Nephron progenitor cell (in vitro differentiated cells): ENCODE results near the gene TMEM203.

Experiments
- DNase-seq: peaks from one replicate; pipeline ENCODE4 v3.0.0; 2021
- H3K27ac Mint-ChIP-seq: 2 replicates; pipeline ENCODE4 v1.8.0; 2021; ENCODE audit warnings: mild to moderate bottlenecking, moderate library complexity, mixed read lengths
- H3K27me3 Mint-ChIP-seq: 2 replicates; pipeline ENCODE4 v1.8.0; 2021; ENCODE audit warnings: mild to moderate bottlenecking, low read depth, mixed read lengths; ENCODE audit not compliant: poor library complexity
- H3K36me3 Mint-ChIP-seq: 2 replicates; pipeline ENCODE4 v1.8.0; 2021; ENCODE audit warnings: low read depth, mixed read lengths
- H3K4me1 Mint-ChIP-seq: 2 replicates; pipeline ENCODE4 v1.8.0; 2021; ENCODE audit warnings: mixed read lengths
- H3K4me3 Mint-ChIP-seq: 2 replicates; pipeline ENCODE4 v1.8.0; 2021; ENCODE audit warnings: mild to moderate bottlenecking, moderate library complexity, mixed read lengths
- H3K9me3 Mint-ChIP-seq: 2 replicates; pipeline ENCODE4 v1.8.0; 2021; ENCODE audit warnings: mild to moderate bottlenecking, moderate library complexity, mixed read lengths
- CTCF ChIP-seq: fragments of 200-600 bp; sonication (generic); IDR thresholded peaks from 2 replicates; pipeline ENCODE4 v1.5.0; 2021; ENCODE audit warnings: antibody characterized with exemption

TMEM203 gene

DNA sequence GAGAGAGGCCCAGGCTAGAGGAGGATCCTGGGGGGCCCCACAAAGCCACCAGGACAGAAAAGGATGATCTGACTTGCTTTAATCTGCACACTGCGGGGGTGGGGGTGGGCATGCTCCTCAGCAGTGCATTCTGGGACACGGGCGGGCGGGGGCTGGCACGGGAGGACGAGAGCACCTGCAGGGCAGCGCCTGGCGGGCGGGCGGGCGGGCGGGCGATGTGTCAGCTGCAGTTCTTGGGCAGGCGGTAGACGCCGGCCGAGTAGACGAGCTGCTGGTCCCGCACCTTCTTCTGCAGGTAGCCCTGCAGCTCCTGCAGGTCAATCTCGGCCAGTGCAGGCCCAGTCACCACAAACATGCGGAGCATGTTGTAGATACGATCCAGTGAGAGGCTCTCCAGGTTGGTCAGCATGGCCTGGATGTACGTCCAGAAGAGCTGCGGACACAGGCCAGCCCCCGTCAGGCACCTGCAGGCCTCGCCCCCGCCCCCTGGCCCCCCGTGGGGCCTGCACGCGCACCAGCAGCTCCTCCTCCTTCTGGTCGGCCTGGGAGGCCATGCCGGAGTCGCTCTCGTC is 30.6 kb downstream of the TMEM203 start:
- no peak for TF ChIP-seq CTCF
- DNase-seq: no peak
- peaks cover 69% of the 10 kb centered on the region for H3K27me3 Mint-ChIP-seq
- H3K4me1 Mint-ChIP-seq: no peaks in the 10 kb centered on the region
- H3K36me3 Mint-ChIP-seq: peaks cover 6% of the 10 kb centered on the region
- H3K27ac Mint-ChIP-seq: no peak overlapping the region
- no peak overlapping the region for H3K4me3 Mint-ChIP-seq
- no peaks in the 10 kb centered on the region for H3K9me3 Mint-ChIP-seq

DNA sequence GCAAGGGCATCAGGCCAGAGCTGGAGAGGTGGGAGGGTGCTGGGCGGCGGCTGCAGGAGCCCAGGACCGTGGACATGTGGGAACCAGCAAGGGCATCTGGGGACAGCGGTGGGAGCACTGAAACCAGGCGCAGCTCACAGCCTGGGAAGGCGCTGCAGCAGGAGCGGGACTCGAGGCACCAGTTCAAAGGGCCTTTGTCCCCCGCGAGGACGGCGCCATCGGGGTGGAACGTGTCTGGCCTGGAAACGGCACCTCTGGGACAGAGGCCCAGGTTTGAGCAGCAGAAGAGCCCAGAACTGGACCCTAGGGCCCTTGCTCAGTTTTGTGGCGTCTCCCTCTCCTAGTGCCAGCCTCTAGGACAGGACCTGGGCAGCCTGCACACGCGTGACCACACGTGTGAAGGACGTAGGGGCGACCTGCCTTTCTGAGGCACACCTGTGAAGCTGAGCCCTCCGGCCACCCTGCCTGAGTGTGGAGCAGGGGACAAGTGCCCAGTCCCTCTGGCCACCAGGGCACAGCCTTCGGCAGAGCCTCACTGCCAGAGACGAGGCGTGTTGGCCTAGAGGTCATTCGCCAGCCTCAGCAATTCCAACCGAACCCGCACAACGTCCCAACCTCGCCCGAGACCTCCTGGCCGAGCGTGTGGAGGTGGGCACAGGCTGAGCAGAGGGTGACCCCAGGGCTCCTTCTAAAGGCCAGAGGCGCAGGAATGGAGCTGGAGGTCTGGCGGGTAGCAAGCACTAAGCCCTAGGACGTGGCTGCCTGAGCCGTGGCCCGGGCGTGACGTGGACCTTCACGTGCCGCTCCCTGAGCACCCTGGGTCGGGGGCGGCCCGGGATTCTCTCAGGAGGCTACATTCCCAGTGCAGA is 31.4 kb downstream of the TMEM203 start:
- Mint-ChIP-seq H3K27me3 (peaks cover 73% of the 10 kb centered on the region), H3K4me3 (no peak overlapping the region), H3K27ac (no peak overlapping the region), H3K9me3 (no peaks in the 10 kb centered on the region), H3K4me1 (no peaks in the 10 kb centered on the region), H3K36me3 (peaks cover 6% of the 10 kb centered on the region)
- TF ChIP-seq CTCF: no peak
- DNase-seq: no peak

GRCh38 chr9:137172901-137173795 is 32.3 kb downstream of the TMEM203 start:
- DNase-seq: no peak
- Mint-ChIP-seq H3K4me3 (no peak overlapping the region), H3K9me3 (no peaks in the 10 kb centered on the region), H3K36me3 (peaks cover 6% of the 10 kb centered on the region), H3K27me3 (peaks cover 79% of the 10 kb centered on the region), H3K27ac (no peak overlapping the region), H3K4me1 (no peaks in the 10 kb centered on the region)
- no peak for TF ChIP-seq CTCF

DNA sequence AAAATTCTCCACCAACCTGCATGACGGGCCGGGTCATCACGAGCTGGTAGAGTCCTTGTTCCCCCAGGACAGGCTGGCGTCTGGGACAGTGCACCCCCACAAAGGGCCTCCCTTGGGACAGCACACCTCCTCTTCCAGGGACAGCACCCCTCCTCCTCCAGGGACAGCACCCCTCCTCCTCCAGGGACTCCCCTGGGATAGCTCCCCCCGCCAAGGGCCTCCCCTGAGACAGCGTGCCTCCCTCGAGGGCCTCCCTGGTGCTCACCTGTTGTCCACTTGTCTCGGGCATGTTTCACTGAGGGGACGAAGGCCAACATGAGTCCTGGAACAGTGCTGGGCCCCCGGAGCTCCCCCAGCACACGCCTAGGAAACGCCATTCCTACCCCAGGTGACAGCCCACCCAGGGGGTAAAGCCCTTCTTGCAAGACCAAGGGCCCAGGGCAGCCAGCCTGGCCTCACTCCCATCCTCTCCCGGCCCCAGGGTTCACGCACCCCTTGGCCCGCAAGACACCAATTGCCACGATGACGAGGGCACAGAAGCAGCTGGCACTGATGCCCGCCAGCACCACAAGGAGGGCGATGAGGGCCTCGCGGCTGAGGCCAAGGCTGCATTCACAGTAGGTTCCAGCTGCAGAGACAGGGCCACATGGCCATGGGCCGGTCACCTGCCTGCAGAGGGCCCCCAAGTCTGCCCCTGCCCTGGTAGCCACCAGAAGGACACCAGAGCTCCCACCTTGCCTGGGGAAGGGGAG is 34.1 kb downstream of the TMEM203 start:
- no peak for TF ChIP-seq CTCF
- no peaks in the 10 kb centered on the region for H3K4me1 Mint-ChIP-seq
- peaks cover 91% of the 10 kb centered on the region for H3K27me3 Mint-ChIP-seq
- DNase-seq: no peak
- H3K9me3 Mint-ChIP-seq: no peaks in the 10 kb centered on the region
- no peak overlapping the region for H3K27ac Mint-ChIP-seq
- no peaks in the 10 kb centered on the region for H3K36me3 Mint-ChIP-seq
- no peak overlapping the region for H3K4me3 Mint-ChIP-seq

DNA sequence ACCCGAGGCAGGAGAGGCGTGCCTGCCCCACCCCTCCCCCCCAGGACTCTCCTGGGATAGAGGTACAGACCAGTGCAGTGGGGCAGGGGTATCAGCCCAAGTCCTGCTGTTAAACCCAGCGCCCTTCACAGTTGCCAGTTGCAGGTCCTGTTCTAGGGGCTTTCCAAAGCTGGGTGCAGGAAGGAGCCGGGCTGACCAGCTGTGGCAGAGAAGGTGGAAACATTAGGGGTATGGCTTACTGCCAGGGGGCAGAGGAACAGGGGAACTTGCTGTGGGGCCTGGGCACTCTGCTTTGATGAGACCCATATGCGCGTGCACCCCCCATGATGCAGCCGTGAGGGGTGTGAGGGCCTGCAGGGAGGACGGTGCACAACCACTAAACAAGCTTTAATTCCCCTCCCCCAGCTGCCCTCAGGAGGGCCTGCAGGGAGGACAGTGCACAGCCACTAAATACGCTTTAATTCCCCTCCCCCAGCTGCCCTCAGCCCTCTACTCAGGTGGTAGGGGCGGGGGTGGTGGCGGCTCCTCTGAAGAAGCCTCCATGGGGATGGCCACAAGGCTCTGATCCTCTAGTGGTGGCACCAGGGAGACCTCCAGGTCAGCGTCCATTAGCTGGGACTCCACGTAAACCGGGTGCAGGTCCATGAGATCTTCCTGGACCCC is 34.8 kb downstream of the TMEM203 start:
- TF ChIP-seq CTCF: no peak
- Mint-ChIP-seq H3K27me3 (peaks cover 91% of the 10 kb centered on the region), H3K4me1 (no peaks in the 10 kb centered on the region), H3K27ac (no peak overlapping the region), H3K36me3 (no peaks in the 10 kb centered on the region), H3K4me3 (no peak overlapping the region), H3K9me3 (no peaks in the 10 kb centered on the region)
- no peak for DNase-seq
